ENCODE results near the gene PPM1A.
"Not testable (repeated sequence)": the region's sequence is repeated elsewhere in the genome, so short reads cannot be mapped to it uniquely, and the experiment has no call there.

Gene PPM1A

GRCh38 chr14:60273956-60274355 is 24.9 kb downstream of the PPM1A start:
- no peak for DNase-seq

GRCh38 chr14:60274448-60274847 is 25.4 kb downstream of the PPM1A start:
- no peak for DNase-seq

GRCh38 chr14:60275932-60276331 is 26.9 kb downstream of the PPM1A start:
- no peak for DNase-seq

- no peak for DNase-seq
Observed at GRCh38 chr14:60276347-60276746, 27.3 kb downstream of the PPM1A start.

- no peak for DNase-seq
Observed at GRCh38 chr14:60277605-60278190, 28.7 kb downstream of the PPM1A start.

- no peak for DNase-seq
Observed at GRCh38 chr14:60278350-60278749, 29.3 kb downstream of the PPM1A start.

GRCh38 chr14:60287452-60287851 is 38.4 kb downstream of the PPM1A start:
- no peak for DNase-seq

- DNase-seq: no peak
Observed at GRCh38 chr14:60288279-60288678, 39.3 kb downstream of the PPM1A start.

GRCh38 chr14:60294411-60295069 is 45.5 kb downstream of the PPM1A start:
- no peak for DNase-seq

GRCh38 chr14:60300019-60300418 is 51.0 kb downstream of the PPM1A start:
- no peak for DNase-seq

- no peak for DNase-seq
Observed at GRCh38 chr14:60301685-60302084, 52.7 kb downstream of the PPM1A start.

GRCh38 chr14:60302663-60303062 is 53.6 kb downstream of the PPM1A start:
- DNase-seq: no peak

- DNase-seq: no peak
Observed at GRCh38 chr14:60303745-60304144, 54.7 kb downstream of the PPM1A start.

GRCh38 chr14:60304509-60304908 is 55.5 kb downstream of the PPM1A start:
- no peak for DNase-seq

- peak; percentile 89 for DNase-seq
Observed at GRCh38 chr14:60309867-60310552, 61.0 kb downstream of the PPM1A start.

GRCh38 chr14:60311417-60311816 is 62.4 kb downstream of the PPM1A start:
- peak; percentile 60 for DNase-seq

GRCh38 chr14:60313093-60313492 is 64.1 kb downstream of the PPM1A start:
- DNase-seq: no peak

- DNase-seq: no peak
Observed at GRCh38 chr14:60315196-60315990, 66.4 kb downstream of the PPM1A start.

GRCh38 chr14:60317609-60318008 is 68.6 kb downstream of the PPM1A start:
- DNase-seq: peak; percentile 42

- not testable (repeated sequence) for DNase-seq
Observed at GRCh38 chr14:60320860-60321259, 71.8 kb downstream of the PPM1A start.

GRCh38 chr14:60323199-60323896 is 74.3 kb downstream of the PPM1A start:
- no peak for DNase-seq

- DNase-seq: no peak
Observed at GRCh38 chr14:60324837-60325236, 75.8 kb downstream of the PPM1A start.

- DNase-seq: no peak
Observed at GRCh38 chr14:60326274-60326673, 77.3 kb downstream of the PPM1A start.
